DOHH2 (cell line): ENCODE data around the gene TUBB2B.

Experiments
- H3F3A ChIP-seq: fragments of 200-600 bp; sonication (generic), shearing (Covaris generic); 2 replicates; pipeline ENCODE4 v1.6.0; 2016; ENCODE audit warnings: antibody characterized with exemption, mild to moderate bottlenecking; ENCODE audit not compliant: control insufficient read depth, insufficient read depth
- H3K27ac ChIP-seq: fragments of 200-600 bp; sonication (generic); 2 replicates; pipeline ENCODE4 v1.5.1; 2014; ENCODE audit warnings: low read depth, mild to moderate bottlenecking, low read length, moderate library complexity
- H3K27me3 ChIP-seq: fragments of 200-600 bp; sonication (generic); 2 replicates; pipeline ENCODE4 v1.6.1; 2014; ENCODE audit warnings: mild to moderate bottlenecking, low read length, mixed read lengths; ENCODE audit not compliant: control insufficient read depth
- H3K36me3 ChIP-seq: fragments of 200-600 bp; sonication (generic); 2 replicates; pipeline ENCODE4 v1.6.1; 2014; ENCODE audit warnings: mild to moderate bottlenecking, low read length, moderate library complexity, mixed read lengths; ENCODE audit not compliant: control insufficient read depth
- H3K4me1 ChIP-seq: fragments of 200-600 bp; sonication (generic); 2 replicates; pipeline ENCODE4 v1.6.1; 2014; ENCODE audit warnings: mild to moderate bottlenecking, low read length, mixed read lengths; ENCODE audit not compliant: control insufficient read depth
- H3K4me2 ChIP-seq: fragments of 200-600 bp; sonication (generic); 2 replicates; pipeline ENCODE4 v1.6.0; 2014; ENCODE audit warnings: mild to moderate bottlenecking, low read length, moderate library complexity
- H3K4me3 ChIP-seq: fragments of 200-600 bp; sonication (generic); 2 replicates; pipeline ENCODE4 v1.5.1; 2014; ENCODE audit warnings: mild to moderate bottlenecking, low read length, mixed read lengths
- H3K79me2 ChIP-seq: fragments of 200-600 bp; sonication (generic); 2 replicates; pipeline ENCODE4 v1.6.1; 2014; ENCODE audit warnings: mild to moderate bottlenecking, low read length, mixed read lengths; ENCODE audit not compliant: control insufficient read depth
- H3K9me2 ChIP-seq: fragments of 200-600 bp; sonication (generic); replicated peaks from 2 replicates; pipeline ENCODE4 v1.6.1; 2014; ENCODE audit warnings: mild to moderate bottlenecking, low read length, mixed read lengths; ENCODE audit not compliant: control insufficient read depth
- H3K9me3 ChIP-seq: fragments of 200-600 bp; sonication (generic); 2 replicates; pipeline ENCODE4 v1.6.1; 2014; ENCODE audit warnings: antibody characterized with exemption, low read length, mixed read lengths; ENCODE audit not compliant: control insufficient read depth, insufficient read depth
- H4K20me1 ChIP-seq: fragments of 200-600 bp; sonication (generic); 2 replicates; pipeline ENCODE4 v1.6.0; 2014; ENCODE audit warnings: low read depth, mild to moderate bottlenecking, antibody characterized with exemption, low read length, moderate library complexity; ENCODE audit not compliant: control insufficient read depth, insufficient read depth
- EZH2phosphoT487 ChIP-seq: fragments of 200-600 bp; sonication (generic); IDR thresholded peaks from 2 replicates; pipeline ENCODE4 v1.6.1; 2017; ENCODE audit warnings: borderline replicate concordance, mild to moderate bottlenecking, antibody characterized with exemption, low read length, moderate library complexity, mixed read lengths
- TF ChIP-seq, protein P1 (sequence below): fragments of 200-600 bp; sonication (generic); IDR thresholded peaks from one replicate; pipeline ENCODE4 v1.5.1; 2014; ENCODE audit warnings: antibody characterized with exemption, mild to moderate bottlenecking, low read depth, low read length; ENCODE audit not compliant: poor library complexity, severe bottlenecking

TUBB2B gene

DNA sequence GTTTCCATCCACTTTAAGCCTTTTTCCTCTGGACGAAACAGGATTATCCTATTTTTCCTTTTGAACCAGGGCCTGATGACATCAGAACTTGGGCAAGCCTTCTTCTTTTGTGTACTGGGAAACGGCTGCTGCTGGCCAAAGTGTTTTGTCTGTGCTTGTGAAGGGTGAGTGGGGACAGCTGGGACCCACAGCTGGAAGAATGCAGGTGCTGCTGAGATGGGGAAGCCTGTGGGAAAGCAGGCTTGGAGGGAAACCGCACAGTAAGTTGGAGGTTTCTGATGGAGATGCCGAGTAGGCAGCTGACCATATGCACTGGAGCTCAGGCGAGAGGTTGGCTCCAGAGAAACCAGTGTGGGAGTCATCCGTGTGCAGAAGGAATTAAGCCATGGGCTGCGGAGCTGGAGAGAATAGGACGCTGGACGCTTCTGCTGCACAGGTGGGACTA is 22.8 kb upstream of the TUBB2B start:
- Histone ChIP-seq H3K36me3 (no peaks in the 10 kb centered on the region), H3K27ac (no peak overlapping the region), H3F3A (no peaks in the 10 kb centered on the region), H3K9me2 (no peaks in the 10 kb centered on the region), H3K4me3 (no peak overlapping the region), H3K4me1 (peaks cover 9% of the 10 kb centered on the region), H3K27me3 (peaks cover 17% of the 10 kb centered on the region), H4K20me1 (no peaks in the 10 kb centered on the region), H3K79me2 (no peaks in the 10 kb centered on the region), H3K9me3 (peaks cover 7% of the 10 kb centered on the region; the same call in 1 of the 2 replicates), H3K4me2 (no peak overlapping the region)
- no peak for TF ChIP-seq EZH2phosphoT487
- TF ChIP-seq, protein P1, sequence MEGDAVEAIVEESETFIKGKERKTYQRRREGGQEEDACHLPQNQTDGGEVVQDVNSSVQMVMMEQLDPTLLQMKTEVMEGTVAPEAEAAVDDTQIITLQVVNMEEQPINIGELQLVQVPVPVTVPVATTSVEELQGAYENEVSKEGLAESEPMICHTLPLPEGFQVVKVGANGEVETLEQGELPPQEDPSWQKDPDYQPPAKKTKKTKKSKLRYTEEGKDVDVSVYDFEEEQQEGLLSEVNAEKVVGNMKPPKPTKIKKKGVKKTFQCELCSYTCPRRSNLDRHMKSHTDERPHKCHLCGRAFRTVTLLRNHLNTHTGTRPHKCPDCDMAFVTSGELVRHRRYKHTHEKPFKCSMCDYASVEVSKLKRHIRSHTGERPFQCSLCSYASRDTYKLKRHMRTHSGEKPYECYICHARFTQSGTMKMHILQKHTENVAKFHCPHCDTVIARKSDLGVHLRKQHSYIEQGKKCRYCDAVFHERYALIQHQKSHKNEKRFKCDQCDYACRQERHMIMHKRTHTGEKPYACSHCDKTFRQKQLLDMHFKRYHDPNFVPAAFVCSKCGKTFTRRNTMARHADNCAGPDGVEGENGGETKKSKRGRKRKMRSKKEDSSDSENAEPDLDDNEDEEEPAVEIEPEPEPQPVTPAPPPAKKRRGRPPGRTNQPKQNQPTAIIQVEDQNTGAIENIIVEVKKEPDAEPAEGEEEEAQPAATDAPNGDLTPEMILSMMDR, result no peak

DNA sequence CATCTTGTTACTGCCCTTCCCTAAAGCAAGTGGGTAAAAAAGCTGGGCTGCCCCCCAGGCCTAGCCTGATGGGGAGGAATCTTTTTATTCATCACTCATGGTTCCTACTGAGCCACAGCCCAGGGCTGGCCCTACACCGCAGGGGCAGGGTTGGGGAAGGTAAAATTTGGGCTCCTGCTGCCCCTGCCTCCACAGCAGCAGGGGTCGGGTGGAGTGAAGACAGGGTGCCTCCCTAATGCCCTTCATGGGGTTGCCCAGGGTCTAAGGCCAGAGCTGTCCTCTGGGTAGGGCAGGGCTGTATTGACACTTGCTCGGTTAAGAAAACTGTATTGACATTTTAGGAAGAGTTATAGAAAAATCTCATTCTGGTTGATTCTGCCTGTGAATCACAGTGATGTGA is 22.4 kb upstream of the TUBB2B start:
- no peaks in the 10 kb centered on the region for H4K20me1 ChIP-seq
- peaks cover 17% of the 10 kb centered on the region for H3K27me3 ChIP-seq
- H3K4me1 ChIP-seq, result peaks cover 9% of the 10 kb centered on the region
- no peaks in the 10 kb centered on the region for H3K9me2 ChIP-seq
- H3F3A ChIP-seq, result no peaks in the 10 kb centered on the region
- H3K9me3 ChIP-seq, result peaks cover 3% of the 10 kb centered on the region; the same call in 1 of the 2 replicates
- H3K79me2 ChIP-seq, result no peaks in the 10 kb centered on the region
- no peak overlapping the region for H3K27ac ChIP-seq
- H3K4me2 ChIP-seq, result no peak overlapping the region
- H3K4me3 ChIP-seq, result no peak overlapping the region
- H3K36me3 ChIP-seq, result no peaks in the 10 kb centered on the region
- TF ChIP-seq EZH2phosphoT487, result no peak
- TF ChIP-seq, protein P1, result no peak

DNA sequence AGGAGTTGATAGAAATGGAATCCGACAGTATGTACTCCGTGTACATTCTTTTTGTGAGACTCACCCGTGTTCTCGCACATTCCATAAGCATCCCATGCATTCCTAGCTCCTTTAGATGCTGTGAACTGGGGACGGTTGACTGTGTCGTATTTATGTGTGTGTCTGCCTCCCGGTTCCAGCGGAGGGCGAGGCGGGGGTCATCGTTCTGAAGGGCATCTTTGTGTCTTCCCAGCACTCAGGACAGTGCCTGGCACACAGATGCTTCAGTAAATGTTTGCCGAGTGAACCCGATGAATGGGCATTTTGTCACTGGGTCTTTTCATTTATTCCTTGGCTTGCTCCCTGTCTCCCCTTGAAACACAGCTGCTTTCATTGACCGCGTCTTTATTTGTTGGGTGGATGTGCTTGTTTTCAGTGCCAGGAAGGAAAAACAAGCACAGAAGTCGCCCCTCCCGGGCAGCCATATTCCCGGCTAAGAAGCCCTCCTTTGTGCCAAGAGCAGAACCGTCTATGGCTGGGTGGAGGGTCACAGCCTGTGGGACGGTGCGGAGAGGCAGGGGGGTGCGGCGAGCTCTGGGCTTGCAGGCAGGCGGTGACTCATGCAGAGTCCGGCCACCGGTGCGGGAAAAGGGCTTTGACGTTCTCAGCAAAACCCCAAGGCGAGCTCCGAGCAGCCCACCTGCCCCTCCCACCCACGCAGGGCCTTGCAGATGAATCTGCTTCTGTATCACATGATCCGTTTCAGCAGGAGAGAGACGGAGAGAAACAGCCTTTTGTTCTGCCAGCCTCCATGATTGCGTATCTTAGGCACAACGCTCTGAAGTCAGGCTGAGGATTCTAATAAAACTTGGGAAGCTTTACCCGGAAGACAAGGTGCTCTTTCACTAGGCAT is 20.0 kb upstream of the TUBB2B start:
- no peak overlapping the region for H3K27ac ChIP-seq
- H4K20me1 ChIP-seq, result no peaks in the 10 kb centered on the region
- TF ChIP-seq EZH2phosphoT487, result no peak
- TF ChIP-seq, protein P1, result no peak
- no peaks in the 10 kb centered on the region for H3K9me2 ChIP-seq
- no peaks in the 10 kb centered on the region for H3K9me3 ChIP-seq
- H3K4me1 ChIP-seq, result peaks cover 9% of the 10 kb centered on the region
- H3K27me3 ChIP-seq, result peaks cover 29% of the 10 kb centered on the region
- H3K79me2 ChIP-seq, result no peaks in the 10 kb centered on the region
- no peaks in the 10 kb centered on the region for H3K36me3 ChIP-seq
- H3K4me2 ChIP-seq, result no peak overlapping the region
- no peak overlapping the region for H3K4me3 ChIP-seq
- no peaks in the 10 kb centered on the region for H3F3A ChIP-seq
